Measurements from ENCODE around the gene DUS1L.

GRCh38 chr17:82092628-82092994 is 27.0 kb upstream of the DUS1L start:
- no peak for TF ChIP-seq GABPA (IDR thresholded peaks at IDR 0.05; ENCODE audit: low read depth)
- TF ChIP-seq CTCF (IDR thresholded peaks at IDR 0.05): no peak
- no peak for TF ChIP-seq RFX5 (IDR thresholded peaks at IDR 0.05; ENCODE audit: low read length)
- TF ChIP-seq REST (IDR thresholded peaks at IDR 0.05; ENCODE audit: low read depth, low read length): no peak
- no peak for TF ChIP-seq POLR2AphosphoS5 (IDR thresholded peaks at IDR 0.05; ENCODE audit: low read depth, low read length)
